ENCODE measurements around the gene DDB1. TPM values are rescaled to one million over a fixed set of nuclear protein-coding genes. Genes with fewer than 3 reads are reported as not detected.

The DDB1 gene
- total RNA-seq, 1 donor from 2014 or later = 126 TPM

DNA sequence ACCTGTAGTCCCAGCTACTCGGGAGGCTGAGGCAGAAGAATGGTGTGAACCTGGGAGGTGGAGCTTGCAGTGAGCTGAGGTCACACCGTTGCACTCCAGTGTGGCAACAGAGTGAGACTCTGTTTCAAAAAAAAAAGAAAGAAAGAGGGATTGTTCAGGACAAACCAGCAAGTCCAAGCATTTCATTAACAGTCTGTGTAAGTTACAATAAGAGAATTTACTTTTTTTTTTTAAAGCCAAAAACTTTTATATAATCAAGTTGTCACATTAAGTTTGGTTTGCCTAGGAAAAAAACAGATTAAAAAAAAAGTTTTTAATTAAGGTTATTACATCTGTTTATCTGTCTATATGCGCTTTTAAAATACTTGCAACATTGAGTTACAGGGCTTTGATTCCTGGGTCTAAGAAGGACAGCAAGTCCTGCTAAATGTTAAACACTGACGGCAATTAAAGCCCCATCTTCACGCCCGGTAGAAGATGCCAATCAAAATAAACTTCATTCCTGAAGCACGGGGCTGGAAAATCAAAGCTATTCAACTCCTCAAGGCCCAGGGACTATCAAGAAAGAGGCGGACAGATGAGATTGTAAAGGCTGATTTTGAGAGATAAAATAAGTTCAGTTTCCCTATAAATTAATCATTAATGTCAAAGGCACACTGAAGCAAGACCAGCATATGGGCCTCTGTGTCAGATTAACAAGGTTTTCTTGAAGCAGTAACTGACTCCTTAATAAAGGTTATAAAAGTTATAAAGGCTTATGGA is 39.9 kb upstream of the DDB1 start:
- H3K4me3 ChIP-seq = no peak overlapping the region
- H3K9me3 ChIP-seq = no peaks in the 10 kb centered on the region
- intact Hi-C loops (cut with DNase I) = no loop called here
- no peak overlapping the region for H3K27ac ChIP-seq
- H3K36me3 ChIP-seq = peaks cover 35% of the 10 kb centered on the region
- TF ChIP-seq, protein P1, sequence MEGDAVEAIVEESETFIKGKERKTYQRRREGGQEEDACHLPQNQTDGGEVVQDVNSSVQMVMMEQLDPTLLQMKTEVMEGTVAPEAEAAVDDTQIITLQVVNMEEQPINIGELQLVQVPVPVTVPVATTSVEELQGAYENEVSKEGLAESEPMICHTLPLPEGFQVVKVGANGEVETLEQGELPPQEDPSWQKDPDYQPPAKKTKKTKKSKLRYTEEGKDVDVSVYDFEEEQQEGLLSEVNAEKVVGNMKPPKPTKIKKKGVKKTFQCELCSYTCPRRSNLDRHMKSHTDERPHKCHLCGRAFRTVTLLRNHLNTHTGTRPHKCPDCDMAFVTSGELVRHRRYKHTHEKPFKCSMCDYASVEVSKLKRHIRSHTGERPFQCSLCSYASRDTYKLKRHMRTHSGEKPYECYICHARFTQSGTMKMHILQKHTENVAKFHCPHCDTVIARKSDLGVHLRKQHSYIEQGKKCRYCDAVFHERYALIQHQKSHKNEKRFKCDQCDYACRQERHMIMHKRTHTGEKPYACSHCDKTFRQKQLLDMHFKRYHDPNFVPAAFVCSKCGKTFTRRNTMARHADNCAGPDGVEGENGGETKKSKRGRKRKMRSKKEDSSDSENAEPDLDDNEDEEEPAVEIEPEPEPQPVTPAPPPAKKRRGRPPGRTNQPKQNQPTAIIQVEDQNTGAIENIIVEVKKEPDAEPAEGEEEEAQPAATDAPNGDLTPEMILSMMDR (IDR thresholded peaks at IDR 0.05) = no peak
- ATAC-seq (no peak), DNase-seq (no peak)
- peaks cover 11% of the 10 kb centered on the region for H3K4me1 ChIP-seq
- H3K27me3 ChIP-seq = no peaks in the 10 kb centered on the region

DNA sequence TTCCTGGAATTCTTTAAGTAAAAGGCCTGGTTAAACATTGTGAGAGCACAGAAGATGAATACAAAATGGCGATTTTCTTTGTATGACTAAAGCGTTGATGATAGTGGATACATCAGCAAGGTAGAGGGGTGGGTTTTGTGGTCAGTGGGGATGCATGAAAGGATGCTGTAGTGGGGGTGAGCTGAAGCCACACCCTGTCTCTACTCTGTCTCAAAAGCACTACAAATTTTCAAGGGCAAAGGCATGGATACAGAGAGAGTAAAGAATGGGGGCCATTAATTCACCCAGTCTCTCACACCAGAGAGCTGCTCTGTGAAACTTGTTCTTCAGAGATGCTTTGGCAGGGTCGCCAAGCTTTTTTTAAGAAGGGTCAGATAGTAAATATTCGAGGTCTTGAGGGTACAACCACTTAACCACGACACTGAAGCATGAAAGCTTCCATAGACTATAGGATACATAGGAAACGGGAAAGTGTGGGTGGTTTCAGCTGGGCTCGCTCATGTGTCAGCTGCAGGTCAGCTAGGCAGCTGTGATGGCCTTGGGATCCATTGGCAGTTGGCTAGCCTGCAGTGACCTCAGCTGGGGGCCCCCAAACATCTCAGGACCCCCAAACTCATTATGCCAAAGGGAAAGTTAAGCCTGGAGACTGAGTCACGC is 37.6 kb upstream of the DDB1 start:
- TF ChIP-seq, protein P1 (IDR thresholded peaks at IDR 0.05) = no peak
- no peaks in the 10 kb centered on the region for H3K9me3 ChIP-seq
- H3K4me1 ChIP-seq = peaks cover 11% of the 10 kb centered on the region
- peaks cover 50% of the 10 kb centered on the region for H3K36me3 ChIP-seq
- no peak overlapping the region for H3K4me3 ChIP-seq
- H3K27ac ChIP-seq = peak overlapping the region; percentile 68
- intact Hi-C loops (cut with DNase I) = no loop called here
- DNase-seq (no peak), ATAC-seq (no peak)
- no peaks in the 10 kb centered on the region for H3K27me3 ChIP-seq

DNA sequence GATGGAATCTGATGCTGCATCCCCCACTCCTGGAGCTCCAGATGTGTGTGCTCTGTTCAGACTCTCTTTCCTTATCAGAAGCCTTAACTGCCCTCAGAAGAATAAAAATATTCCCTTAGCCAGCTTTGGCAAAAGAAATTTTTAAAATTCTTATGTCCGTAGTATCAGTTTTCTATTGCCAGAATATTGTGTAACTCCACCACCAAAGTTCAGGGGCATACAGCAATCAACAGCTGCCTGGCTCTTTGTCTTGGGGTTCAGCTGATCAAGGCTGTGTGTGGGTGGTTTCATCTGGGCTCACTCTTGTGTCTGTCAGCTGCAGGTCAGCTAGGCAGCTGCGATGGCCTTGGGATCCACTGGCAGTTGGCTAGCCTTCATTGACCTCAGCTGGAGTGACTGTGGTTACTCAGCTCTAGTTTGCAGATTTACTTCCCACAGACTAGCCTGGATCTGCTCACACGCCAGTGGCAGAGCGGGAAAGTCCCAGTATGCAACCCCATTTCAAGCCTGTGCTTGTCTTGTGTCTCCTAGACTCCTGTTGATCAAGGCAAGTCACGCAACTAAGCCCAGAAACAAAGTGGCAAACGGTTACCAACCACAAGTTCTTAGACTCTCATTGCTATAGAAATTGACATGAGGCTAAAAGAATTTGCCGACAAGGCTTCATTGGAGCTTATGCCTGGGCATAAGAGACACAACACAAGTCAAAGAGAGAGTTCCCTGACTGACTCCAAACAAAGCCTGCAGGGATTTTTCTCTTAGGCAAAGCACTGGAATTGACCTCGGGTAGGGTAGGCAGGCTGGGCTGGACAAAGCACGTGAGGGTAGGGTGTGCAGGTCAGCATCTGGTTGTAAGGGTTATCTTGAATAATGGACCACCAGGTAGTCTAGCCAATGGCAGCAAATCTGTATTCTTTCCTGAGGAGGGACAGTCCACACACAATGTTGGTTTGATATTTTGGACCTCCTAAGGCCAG is 36.8 kb upstream of the DDB1 start:
- Histone ChIP-seq H3K27me3 (no peaks in the 10 kb centered on the region), H3K4me3 (no peak overlapping the region), H3K36me3 (peaks cover 57% of the 10 kb centered on the region), H3K27ac (peak overlapping the region; percentile 68), H3K9me3 (no peaks in the 10 kb centered on the region), H3K4me1 (peaks cover 11% of the 10 kb centered on the region)
- TF ChIP-seq, protein P1 (IDR thresholded peaks at IDR 0.05) = no peak
- intact Hi-C loops (cut with DNase I) = no loop called here
- DNase-seq (no peak), ATAC-seq (peak; percentile 85)

DNA sequence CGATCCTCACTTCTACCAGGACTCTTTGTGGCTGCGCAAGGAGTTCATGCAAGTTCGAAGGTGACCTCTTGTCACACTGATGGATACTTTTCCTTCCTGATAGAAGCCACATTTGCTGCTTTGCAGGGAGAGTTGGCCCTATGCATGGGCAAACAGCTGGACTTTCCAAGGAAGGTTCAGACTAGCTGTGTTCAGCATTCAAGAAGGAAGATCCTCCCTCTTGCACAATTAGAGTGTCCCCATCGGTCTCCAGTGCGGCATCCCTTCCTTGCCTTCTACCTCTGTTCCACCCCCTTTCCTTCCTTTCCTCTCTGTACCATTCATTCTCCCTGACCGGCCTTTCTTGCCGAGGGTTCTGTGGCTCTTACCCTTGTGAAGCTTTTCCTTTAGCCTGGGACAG is 35.7 kb upstream of the DDB1 start:
- Histone ChIP-seq H3K36me3 (peaks cover 66% of the 10 kb centered on the region), H3K4me1 (peaks cover 20% of the 10 kb centered on the region), H3K27me3 (no peaks in the 10 kb centered on the region), H3K4me3 (no peak overlapping the region), H3K27ac (no peak overlapping the region), H3K9me3 (no peaks in the 10 kb centered on the region)
- no peak for DNase-seq
- intact Hi-C loops (cut with DNase I) = no loop called here
- no peak for ATAC-seq
- TF ChIP-seq, protein P1 (IDR thresholded peaks at IDR 0.05) = no peak

DNA sequence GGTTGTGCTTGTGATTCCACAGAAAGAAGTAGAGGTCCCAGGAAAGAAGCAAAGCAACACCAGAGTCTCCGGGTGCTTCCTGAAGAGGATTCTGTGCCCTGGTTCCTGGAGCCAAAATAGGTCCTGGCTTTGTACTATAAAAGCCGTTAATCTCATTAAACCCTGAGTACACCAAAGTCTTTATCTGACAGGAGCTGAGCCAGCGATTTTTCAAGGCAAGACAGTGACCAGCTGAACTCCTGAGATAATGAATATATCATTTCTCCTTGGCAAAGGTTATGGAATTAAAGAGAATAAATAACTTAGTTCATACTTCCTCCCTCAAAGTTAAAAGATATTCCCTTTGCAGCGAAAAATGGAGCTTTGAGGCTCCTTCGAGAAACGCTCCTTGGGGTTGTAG is 34.5 kb upstream of the DDB1 start:
- H3K4me1 ChIP-seq = peaks cover 28% of the 10 kb centered on the region
- TF ChIP-seq, protein P1 (IDR thresholded peaks at IDR 0.05) = no peak
- no peak overlapping the region for H3K4me3 ChIP-seq
- no peaks in the 10 kb centered on the region for H3K27me3 ChIP-seq
- intact Hi-C loops (cut with DNase I) = no loop called here
- ATAC-seq (no peak), DNase-seq (no peak)
- H3K36me3 ChIP-seq = peaks cover 66% of the 10 kb centered on the region
- H3K9me3 ChIP-seq = no peaks in the 10 kb centered on the region
- H3K27ac ChIP-seq = no peak overlapping the region

Measured in upper lobe of right lung (tissue), 1 donor.